ENCODE measurements around the gene RSBN1L. TPM values are rescaled to one million over a fixed set of nuclear protein-coding genes. Genes with fewer than 3 reads are reported as not detected.

The RSBN1L gene
- polyA plus RNA-seq, 1 of the 3 experiments (the other 2 are of a cell fraction), result 6.5 TPM

GRCh38 chr7:77800730-77801129, 104.5 kb downstream of the RSBN1L start:
- peaks cover 92% of the 10 kb centered on the region for H3K79me2 ChIP-seq (ENCODE audit: insufficient read depth)
- no peaks in the 10 kb centered on the region for H3K27me3 ChIP-seq (ENCODE audit: insufficient read depth)
- H3K36me3 ChIP-seq (replicated peaks in 1 of 2; ENCODE audit: control insufficient read depth in 1 of 2, insufficient read depth in 2 of 2, low read length in 1 of 2), result peaks cover 2 to 16% of the 10 kb centered on the region in 2 experiments
- H3F3A ChIP-seq (replicated peaks; ENCODE audit: insufficient read depth), result peaks cover 23% of the 10 kb centered on the region
- DNase-seq, result no peak
- H3K4me1 ChIP-seq (ENCODE audit: control insufficient read depth in 1 of 2, insufficient read depth in 2 of 2, low read depth in 1 of 2, low read length in 1 of 2), result peaks cover 9 to 18% of the 10 kb centered on the region in 2 experiments; a peak in 3 of 4 replicates
- WGBS (ENCODE audit: low lambda C conversion rate), result 97% methylated on average over 2 of the region's 2 CpGs
- H3K27ac ChIP-seq (ENCODE audit: low read depth in 2 of 2, low read length in 1 of 2), result no peak overlapping the region
- H4K20me1 ChIP-seq (ENCODE audit: insufficient read depth), result 0 out of 2 replicates have a peak, but pooled peaks cover 4% of the 10 kb centered on the region
- H3K9ac ChIP-seq, result no peak overlapping the region
- peak overlapping the region; percentile 84; the same call in 1 of the 2 replicates for H3K4me2 ChIP-seq
- no peak overlapping the region for H2AFZ ChIP-seq (ENCODE audit: low read depth)
- ChIA-PET POLR2A (no interaction called here), CTCF (no interaction called here)
- peaks cover 7% of the 10 kb centered on the region; the same call in 1 of the 2 replicates for H3K9me3 ChIP-seq
- TF ChIP-seq NFIC (IDR thresholded peaks at IDR 0.05; ENCODE audit: borderline replicate concordance) (no peak), MXI1 (IDR thresholded peaks at IDR 0.05; ENCODE audit: low read depth, low read length) (no peak), TEAD4 (IDR thresholded peaks at IDR 0.05; ENCODE audit: borderline replicate concordance, insufficient read depth) (no peak), TCF12 (IDR thresholded peaks at IDR 0.05) (no peak), CHD2 (IDR thresholded peaks at IDR 0.05; ENCODE audit: low read length, partially characterized antibody) (no peak), IRF3 (IDR thresholded peaks at IDR 0.05; ENCODE audit: low read depth, low read length) (no peak), FOSL2 (IDR thresholded peaks at IDR 0.05; ENCODE audit: borderline replicate concordance, low read depth) (no peak), REST (IDR thresholded peaks at IDR 0.05; ENCODE audit: low read depth, low read length) (no peak), JUND (IDR thresholded peaks at IDR 0.05) (no peak), RAD21 (IDR thresholded peaks at IDR 0.05; ENCODE audit: low read length) (no peak), MAX (IDR thresholded peaks at IDR 0.05; ENCODE audit: low read depth) (no peak), CTCF (IDR thresholded peaks at IDR 0.05) (no peak), RXRA (IDR thresholded peaks at IDR 0.05; ENCODE audit: borderline replicate concordance, low read depth) (no peak), PBX3 (IDR thresholded peaks at IDR 0.05) (no peak), EP300 (IDR thresholded peaks at IDR 0.05; ENCODE audit: borderline replicate concordance in 1 of 2, low read depth in 1 of 2, low read length in 1 of 2) (no peak), RFX5 (IDR thresholded peaks at IDR 0.05; ENCODE audit: low read length) (no peak), NRF1 (IDR thresholded peaks at IDR 0.05; ENCODE audit: low read depth, low read length) (no peak)
- no peak overlapping the region for H3K4me3 ChIP-seq (ENCODE audit: low read depth in 2 of 2, low read length in 1 of 2)
- no peaks in the 10 kb centered on the region for H3K9me2 ChIP-seq
